GM18498 (cell line): ENCODE measurements around the gene NT5C1A.
A peak's percentile ranks its signal among the peaks of the same experiment; 100 is the strongest.

Experiments used
- ATAC-seq: cut with Tn5 transposase; IDR thresholded peaks from one replicate; pipeline ENCODE4 v1.9.1; 2021; ENCODE audit warnings: mild to moderate bottlenecking, moderate library complexity; ENCODE audit not compliant: unreplicated experiment

NT5C1A gene

DNA sequence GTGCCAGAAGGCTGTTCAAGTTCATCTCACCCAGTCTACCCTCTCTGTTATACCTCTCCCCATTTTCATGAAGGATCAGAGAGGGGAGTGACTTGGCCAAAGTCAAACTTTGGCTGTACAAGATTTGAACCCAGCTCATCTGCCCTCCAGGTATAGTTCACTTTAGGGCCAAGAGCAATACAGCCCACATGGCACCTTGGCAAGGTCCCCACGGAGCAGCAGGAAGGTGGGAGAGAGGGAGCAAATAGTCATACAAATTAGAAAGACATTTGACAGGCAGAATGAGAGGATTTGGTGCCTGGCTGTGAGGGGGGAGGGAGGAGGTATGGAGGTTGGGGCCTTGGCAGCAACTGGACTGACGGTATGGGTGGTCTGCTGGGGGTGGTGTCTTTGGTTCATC, 18.3 kb upstream of the NT5C1A start:
- no peak for ATAC-seq

DNA sequence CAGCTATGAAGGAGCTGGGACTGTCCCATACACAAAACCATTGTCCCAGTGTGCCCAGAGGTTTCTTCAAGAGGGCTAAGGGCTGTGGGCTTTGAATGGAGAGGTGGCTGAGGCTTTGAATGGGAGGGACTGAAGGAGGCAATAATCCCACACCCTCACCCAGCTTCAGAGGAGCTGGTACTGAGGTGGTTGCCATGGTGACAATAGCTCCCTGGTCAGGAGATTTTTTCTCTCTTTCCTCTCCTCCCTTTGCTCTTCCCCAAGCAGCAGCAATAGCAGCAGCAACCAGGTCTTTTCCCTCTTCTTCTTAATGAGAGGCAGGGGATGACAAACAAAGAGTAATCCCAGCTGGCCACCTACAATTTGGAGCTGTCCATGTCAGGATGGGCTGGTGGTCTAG, 17.7 kb upstream of the NT5C1A start:
- ATAC-seq = no peak

DNA sequence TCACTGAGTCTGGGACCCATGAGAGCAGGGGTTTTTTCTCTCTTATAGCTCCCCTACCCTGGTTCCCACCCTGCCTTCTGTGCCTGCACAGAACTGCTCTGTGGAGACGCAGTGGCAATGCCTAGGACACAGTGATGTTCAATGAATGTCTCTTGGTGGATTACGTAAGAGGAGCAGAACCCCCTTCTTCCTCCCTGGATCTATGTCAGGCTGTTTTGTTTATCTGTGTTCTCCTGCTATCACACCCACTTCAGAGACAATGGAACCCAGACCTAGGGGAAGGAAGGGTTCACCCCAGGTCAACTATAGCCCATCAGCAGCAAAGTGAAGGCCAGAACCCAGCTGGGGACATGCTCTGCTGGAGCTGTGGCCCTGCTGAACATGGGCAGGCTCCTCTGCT, 17.3 kb upstream of the NT5C1A start:
- no peak for ATAC-seq

DNA sequence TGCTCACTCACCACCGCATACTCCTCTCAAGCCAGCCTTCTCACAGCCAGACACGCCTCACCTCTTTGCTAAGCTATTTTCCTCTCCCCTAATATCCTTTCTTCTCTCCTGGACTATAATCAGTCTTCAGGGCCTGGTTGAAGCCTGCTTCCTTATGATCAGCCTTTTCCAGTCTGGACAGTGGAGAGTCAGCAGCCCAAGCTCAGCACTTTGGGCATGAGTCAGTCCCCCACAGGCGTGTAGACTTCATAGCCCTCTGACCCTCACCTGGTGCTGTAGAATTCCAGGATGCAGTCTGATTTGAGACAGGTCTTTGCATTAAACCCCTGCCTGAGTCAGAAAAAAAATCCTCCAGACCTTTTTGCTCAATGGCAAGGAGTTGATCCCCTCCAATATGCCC, 16.8 kb upstream of the NT5C1A start:
- no peak for ATAC-seq

GRCh38 chr1:39687243-39687642, 15.3 kb upstream of the NT5C1A start:
- ATAC-seq = no peak

- no peak for ATAC-seq
Observed at GRCh38 chr1:39685071-39685470, 13.2 kb upstream of the NT5C1A start.

GRCh38 chr1:39684313-39684664, 12.4 kb upstream of the NT5C1A start:
- ATAC-seq = no peak

GRCh38 chr1:39683591-39684312, 11.8 kb upstream of the NT5C1A start:
- ATAC-seq = no peak

DNA sequence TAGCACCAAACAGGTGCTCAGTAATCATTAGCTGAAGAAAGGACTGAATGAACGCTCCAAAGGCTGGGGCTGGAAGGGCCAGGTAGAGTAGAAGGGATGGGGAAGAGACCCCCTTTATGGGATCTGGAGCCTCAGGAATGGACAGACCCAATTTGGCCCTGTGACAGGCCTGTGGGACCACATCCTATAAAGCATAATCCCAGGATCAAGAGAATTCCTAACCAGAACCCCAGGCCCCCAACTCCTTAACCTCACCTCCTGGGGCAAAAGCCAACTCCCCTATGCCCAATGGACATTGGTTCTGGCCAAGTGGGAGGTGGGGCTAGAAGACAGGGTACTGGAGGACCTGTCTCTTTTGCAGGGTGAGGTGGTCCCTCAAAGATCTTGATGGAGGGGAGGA, 10.1 kb upstream of the NT5C1A start:
- no peak for ATAC-seq

- no peak for ATAC-seq
Observed at GRCh38 chr1:39681294-39681693, 9.4 kb upstream of the NT5C1A start.

- ATAC-seq = no peak
Observed at GRCh38 chr1:39680751-39681150, 8.8 kb upstream of the NT5C1A start.

DNA sequence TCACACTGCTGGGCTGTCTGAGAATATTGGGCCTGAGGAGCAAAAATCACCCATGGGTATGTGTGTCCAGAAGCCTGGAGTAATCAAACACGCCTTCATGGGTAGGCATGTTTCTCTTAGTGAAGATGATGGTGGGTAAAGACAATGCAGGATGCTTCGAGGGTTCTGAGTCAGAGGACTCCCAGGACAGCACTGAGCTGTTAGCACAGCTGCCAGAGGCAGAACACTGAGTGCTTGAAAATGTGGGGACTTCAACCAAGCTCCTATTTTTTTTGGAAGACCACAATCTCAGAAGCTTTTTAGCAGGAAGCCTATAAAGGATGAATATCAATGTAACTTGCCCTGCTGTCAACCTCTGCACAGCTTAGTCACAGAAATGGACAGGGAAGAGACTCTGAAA, 7.9 kb upstream of the NT5C1A start:
- ATAC-seq = no peak

GRCh38 chr1:39678889-39679288, 7.0 kb upstream of the NT5C1A start:
- ATAC-seq = no peak

- ATAC-seq = no peak
Observed at GRCh38 chr1:39677645-39678044, 5.7 kb upstream of the NT5C1A start.

GRCh38 chr1:39676948-39677548, 5.1 kb upstream of the NT5C1A start:
- no peak for ATAC-seq

DNA sequence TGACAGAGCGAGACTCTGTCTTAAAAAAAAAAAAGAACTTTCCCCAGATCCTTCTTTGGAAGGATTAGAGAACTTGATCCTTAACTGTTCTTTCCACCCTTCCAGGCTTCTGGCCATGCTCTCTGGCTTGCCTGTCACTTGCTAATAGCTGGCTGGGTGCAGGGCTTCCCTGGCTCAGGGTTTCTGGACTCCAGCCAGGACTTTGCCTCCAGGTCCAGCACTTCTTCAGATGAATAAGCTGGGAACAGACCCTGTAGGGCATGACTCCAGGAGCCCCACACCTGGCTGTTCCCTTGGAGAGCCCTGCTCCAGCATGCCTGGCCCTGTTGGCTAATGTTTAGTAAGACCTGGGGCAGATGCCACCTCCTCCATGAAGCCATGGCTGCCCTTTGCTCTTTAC, 3.3 kb upstream of the NT5C1A start:
- no peak for ATAC-seq

DNA sequence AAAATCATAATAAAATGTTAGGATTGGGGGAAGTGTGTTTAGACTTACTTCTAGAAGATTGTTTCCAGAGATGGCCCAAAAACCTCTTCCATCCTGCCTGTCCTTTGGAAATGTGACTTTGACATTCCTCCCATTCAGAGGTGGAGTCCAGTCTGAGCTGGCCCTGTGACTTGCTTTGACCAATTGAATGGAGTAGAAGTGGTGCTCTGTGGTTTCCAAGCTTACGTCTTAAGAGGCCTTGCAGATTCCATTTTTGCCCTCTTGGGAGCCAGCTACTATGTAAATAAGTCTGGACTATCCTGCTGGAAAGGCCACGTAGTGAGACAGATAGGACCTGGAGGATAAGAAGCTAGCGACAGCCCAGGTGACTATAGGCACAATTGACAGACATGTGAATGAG, 1.3 kb upstream of the NT5C1A start:
- ATAC-seq = no peak

- ATAC-seq = no peak
Observed at GRCh38 chr1:39672551-39672947, 642 bp upstream of the NT5C1A start.

GRCh38 chr1:39671433-39671792, 494 bp downstream of the NT5C1A start:
- ATAC-seq = no peak

DNA sequence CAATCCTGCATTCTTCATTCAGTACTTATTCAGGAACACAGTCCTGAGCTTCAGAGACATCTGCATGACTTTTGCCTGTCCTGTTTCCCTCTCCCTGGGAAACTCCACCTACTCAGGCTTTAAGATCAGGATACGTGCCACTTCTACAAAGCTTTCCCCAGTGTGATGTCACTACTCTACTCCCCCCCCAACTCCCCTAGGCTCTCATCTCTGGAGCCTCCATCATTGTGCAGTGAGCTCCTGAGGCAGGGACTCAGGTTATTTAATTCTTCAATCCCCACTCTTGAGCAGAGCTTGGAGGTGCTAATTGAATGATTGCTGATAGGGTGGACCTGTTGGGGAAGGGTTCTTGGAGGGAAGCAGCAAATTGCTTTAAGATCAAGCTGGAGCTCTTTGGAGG, 1.2 kb downstream of the NT5C1A start:
- ATAC-seq = no peak

GRCh38 chr1:39668894-39669293, 3.0 kb downstream of the NT5C1A start:
- no peak for ATAC-seq

DNA sequence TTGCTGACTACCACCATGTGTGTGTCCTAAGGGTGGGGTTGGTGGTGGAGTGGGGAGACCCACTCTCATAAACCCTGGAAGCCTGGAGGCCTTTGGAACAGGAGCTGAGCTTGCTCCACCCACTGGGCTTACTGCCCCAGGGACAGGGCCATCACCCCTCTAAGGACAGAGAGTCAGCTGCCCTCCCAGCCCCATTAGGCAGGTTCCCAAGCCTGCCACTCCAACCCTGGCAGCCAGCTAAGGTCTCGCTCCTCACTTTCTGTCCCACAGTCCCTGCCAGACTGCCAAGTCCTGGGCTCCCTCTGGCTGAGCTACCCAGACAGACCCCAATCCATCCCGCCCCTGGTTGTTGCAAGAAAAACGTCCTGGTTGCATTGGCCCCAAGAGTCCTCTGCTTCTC, 3.8 kb downstream of the NT5C1A start:
- ATAC-seq = no peak

DNA sequence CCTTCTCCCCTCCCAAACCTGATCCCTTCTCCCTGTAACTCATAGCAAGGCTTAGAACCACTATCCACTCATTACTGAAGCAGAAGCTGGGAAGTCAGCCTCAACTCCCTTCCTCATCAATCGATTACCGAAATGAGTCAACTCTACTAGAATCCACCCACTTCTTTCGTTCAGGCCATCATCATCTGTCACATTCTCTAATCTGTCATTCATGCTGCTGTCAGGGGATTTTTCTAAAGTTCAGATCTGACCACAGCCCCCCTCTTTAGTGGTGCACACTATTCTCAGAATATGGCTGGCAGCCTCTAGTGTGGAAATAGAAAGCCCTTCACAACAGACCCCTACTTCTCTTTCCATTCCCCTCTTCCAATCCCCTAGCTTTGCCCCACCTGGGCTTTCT, 5.1 kb downstream of the NT5C1A start:
- peak; percentile 84 for ATAC-seq
